Hematopoietic multipotent progenitor cell (in vitro differentiated cells): ENCODE data around the gene CARD11. TPM values are rescaled to one million over a fixed set of nuclear protein-coding genes. Genes with fewer than 3 reads are reported as not detected.
"Not testable (repeated sequence)": the region's sequence is repeated elsewhere in the genome, so short reads cannot be mapped to it uniquely, and the experiment has no call there.

Experiments
- DNase-seq, 3 donors: peaks; one replicate each; pipeline ENCODE4 v3.0.0-alpha.2; 2011 to 2015; ENCODE audit warnings: low read depth in 2 of 3, low spot score in 2 of 3
- total RNA-seq: library from RNA; depleted of rRNA; stranded (reverse); fragments of >200 nt; gene quantifications from one replicate; pipeline ENCODE4 v1.2.3, GENCODE V29; 2012

CARD11 gene
- total RNA-seq, 1 donor: 15.1 TPM

- DNase-seq: peak; percentile 39 to 52 (median 49)
Observed at GRCh38 chr7:3065724-3066143, 22.1 kb upstream of the CARD11 start.

DNA sequence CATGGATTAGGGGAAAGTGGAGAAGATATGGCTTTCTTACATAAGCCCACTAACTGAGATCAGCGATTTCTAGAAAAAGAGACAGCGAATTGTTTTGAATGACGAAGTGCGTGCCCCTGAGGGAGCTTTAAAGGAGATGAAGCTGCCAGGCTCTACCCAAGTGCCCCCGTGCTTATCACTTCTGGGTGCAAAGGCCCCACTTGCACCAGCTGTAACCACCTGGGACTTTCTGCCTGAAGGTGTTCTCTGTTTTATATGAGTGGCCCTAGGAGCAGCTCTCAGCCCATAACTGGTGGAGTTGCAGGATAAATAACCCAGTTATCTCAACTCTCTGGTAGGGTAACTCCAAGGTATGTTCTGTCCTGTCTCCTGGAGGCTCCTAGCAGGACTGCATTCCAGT, 20.4 kb upstream of the CARD11 start:
- DNase-seq: no peak

DNA sequence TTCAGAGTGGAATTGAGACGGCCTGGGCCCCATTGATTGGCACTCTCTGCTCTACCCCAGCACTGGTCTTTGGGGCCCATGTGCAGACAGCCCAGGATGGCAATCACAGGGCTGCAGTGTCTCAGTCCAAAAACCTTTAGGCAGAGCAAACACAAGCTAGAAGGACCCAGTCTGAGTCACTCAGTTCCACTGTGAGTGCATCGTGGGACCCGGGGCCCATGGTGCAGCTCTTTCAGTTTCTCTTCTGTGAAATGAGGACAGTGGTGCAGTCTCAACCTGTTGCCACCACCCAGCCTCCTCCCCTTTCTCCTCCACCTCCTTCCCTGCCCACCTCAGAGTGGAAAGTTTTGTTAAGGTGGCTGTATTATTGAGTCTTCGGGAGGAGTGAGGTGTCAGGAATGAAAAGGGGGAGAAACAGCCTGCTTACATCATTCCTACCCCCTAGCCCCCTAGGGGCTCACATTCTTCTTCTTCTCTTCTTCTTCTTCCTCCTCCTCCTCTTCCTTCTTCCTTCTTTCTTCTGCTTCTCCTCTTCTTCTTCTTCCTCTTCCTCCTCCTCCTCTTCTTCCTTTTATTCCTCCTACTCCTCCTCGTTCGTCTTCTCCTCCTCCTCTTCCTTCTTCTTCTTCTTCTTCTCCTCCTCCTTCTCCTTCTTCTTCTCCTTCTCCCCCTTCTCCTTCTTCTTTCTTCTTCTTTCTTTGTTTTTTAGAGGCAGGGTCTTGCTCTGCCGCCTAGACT, 19.5 kb upstream of the CARD11 start:
- DNase-seq: peak in 1 of 3 donors; percentile 32

DNA sequence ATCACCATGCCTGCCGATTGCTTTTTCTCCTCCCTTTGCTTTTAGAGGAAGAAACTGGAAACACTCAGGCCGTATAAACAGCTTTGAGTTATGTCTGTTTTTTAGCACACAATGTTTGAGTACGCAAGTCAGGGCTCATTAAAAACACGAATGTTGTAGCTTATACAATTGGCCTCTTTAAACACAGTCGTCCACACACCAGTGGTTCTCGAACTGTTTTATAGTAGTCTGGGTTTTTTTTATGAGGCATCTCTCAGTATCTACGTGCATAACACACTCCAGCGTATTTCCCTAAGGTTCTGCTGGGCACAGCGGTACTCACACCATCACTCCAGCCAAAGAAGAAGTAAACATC, 13.4 kb upstream of the CARD11 start:
- no peak for DNase-seq

- no peak for DNase-seq
Observed at GRCh38 chr7:3056234-3057065, 12.8 kb upstream of the CARD11 start.

- DNase-seq: no peak
Observed at GRCh38 chr7:3055626-3056025, 12.0 kb upstream of the CARD11 start.

DNA sequence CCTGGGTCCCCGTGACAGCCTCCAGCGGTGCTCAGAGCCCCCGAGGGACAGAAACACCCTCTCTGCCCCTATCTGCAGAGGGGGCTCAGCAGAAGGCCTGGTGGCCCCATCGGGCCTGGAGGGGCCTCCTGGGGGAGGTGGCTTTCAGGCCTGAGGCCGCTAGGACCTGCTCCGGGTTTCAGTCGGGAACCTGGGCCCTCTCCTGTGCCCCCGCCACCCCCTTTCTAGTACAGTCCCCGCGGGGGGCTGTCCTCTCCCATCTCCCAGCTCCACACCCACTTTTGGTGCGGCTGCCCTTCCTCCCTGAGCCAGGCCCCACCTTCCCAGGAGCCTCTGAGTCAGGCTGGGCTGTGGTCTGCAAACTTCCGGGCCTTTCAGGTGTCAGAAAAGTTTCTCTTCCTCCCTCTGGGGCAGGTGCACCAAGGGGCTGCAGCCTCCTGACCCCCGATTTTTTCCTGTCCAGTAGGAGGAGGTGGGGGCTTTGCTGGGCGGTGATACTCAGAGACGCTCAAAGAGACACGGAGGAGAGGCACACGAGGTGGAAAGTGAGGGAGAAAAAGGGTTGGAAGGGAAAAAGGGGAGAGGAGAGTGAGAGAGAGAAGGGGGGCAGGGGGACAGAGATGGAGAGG, 692 bp downstream of the CARD11 start:
- peak in 2 of 3 donors; percentile 60 to 64 for DNase-seq

DNA sequence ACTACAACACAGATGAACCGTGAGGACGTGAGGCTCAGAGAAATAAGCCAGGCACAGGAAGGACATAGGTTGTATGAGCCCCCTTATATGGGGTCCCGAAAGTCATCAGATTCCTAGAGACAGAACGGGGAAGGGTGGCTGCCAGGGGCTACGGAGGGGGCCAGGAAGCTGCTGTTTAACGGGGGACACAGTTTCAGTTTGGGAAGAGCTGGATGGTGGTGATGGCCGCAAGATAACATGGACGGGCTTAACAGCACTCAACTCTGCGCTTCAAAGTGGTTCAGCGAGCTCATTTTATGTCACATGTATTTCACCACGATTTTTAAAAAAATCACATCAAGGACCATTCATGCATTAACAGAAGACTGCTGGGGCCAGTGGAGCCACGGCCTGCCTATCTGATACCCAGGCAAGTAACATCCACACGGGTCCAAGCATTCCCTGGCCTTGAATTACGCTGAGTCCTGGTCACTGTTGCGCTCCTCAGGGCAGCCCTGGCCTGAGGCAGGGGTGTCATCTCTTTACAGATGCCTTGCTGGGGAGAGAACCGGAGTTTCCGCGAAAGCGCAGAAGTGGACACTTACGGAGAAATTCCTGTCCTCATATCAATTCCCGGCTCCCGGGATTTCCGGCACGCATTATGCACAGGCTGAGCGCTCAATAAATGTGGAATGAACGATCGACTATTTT, 1.5 kb downstream of the CARD11 start:
- no peak for DNase-seq

DNA sequence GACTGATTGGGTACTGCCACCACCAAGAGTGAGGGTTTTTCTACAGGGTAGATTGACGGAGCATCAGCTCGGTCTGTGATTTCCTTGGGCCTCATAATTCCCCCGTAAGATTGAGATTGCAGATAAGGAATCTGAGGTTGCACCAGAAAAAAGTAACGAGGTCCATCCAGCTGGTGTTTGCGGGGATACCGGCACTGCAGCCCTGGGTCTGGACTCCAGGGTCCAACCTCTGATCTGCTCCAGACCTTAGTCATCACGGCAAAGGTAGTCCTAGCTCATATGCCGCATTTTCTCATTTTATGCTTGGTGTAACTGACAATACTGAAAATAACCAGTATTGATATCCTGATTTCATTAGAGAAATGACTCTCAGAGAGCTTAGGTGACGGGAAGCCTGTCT, 3.9 kb downstream of the CARD11 start:
- DNase-seq: no peak

GRCh38 chr7:3038011-3038410, 5.7 kb downstream of the CARD11 start:
- DNase-seq: not testable (repeated sequence)

GRCh38 chr7:3037259-3037658, 6.4 kb downstream of the CARD11 start:
- no peak for DNase-seq

- no peak for DNase-seq
Observed at GRCh38 chr7:3034591-3035150, 9.0 kb downstream of the CARD11 start.

- peak in 2 of 3 donors; percentile 13 to 53 for DNase-seq
Observed at GRCh38 chr7:3033581-3033980, 10.1 kb downstream of the CARD11 start.

GRCh38 chr7:3033136-3033535, 10.5 kb downstream of the CARD11 start:
- DNase-seq: no peak

DNA sequence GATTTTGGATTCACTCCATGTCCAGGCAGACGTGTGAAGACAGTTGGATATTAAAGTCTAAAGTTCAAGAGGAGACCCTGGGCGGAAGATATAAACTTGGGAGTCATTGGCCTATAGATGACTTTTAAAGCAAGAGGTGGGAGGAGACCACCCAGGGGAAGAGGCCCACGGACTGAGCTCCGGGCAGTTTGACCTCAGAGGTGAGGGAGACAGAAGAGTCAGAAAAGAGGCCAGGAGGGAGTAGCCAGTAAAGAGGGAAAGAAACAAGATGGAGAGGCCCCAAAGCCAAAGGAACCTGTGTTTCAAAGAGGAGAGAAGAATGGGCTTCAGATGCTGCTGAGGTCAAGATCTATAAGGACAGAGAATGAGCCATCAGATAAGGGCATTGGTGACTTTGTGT, 11.4 kb downstream of the CARD11 start:
- DNase-seq: no peak

DNA sequence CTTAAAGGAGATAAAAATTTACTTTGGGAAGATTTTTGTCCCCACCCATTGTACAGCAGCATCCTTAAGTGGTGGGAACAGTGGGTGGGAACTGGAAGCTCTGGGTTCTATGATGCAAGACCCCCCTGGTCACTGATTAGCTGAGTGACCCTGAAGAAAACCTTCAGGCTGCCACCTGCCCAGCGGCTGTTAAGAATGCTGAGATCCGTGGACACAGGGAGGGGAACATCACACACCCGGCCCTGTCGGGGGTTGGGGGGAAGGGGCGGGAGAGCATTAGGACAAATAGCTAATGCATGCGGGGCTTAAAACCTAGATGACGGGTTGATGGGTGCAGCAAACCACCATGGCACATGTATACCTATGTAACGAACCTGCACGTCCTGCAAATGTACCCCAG, 14.5 kb downstream of the CARD11 start:
- no peak for DNase-seq

GRCh38 chr7:3028758-3029093, 14.9 kb downstream of the CARD11 start:
- DNase-seq: no peak

- no peak for DNase-seq
Observed at GRCh38 chr7:3028071-3028757, 15.5 kb downstream of the CARD11 start.

GRCh38 chr7:3027005-3027845, 16.4 kb downstream of the CARD11 start:
- DNase-seq: no peak
